Measurements from ENCODE around the gene BRAF. TPM values are rescaled to one million over a fixed set of nuclear protein-coding genes. Genes with fewer than 3 reads are reported as not detected.

Gene BRAF
- total RNA-seq, 1 donor from 2014 or later: 28.4 TPM

DNA sequence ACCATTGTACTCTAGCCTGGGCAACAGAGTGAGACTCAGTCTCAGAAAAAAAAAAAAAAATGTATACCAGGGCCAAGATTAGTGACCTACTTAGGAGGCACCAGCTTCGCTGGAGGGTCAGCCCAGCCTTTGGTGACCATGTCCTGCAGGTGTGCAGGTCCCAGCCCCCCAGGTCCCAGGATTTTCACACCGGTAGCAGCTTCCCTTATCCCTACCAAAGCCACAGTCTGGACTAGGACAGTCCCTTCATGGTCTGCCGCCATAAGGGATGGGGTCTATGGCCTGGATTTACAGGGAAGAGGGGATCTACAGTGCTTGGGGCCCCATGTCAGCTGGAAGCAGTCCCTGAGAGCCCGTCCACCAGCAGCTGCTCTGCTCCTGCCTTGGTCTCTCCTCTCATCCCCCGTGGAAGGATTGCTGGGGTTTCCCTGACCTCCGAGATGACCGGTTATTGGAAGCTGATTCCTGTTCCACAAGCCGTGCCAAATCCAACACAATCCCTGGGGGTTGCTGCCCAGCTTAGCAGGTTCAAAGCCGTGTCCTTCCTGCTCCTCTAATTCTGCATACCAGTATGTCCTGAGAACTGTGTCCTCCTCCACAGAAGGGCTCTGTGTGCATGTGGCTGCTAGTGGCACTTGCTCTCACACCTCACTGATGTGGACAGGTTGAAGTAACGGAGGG, 239.2 kb downstream of the BRAF start:
- Mint-ChIP-seq H3K36me3 (ENCODE audit: low read depth, unreplicated experiment) (peaks cover 28% of the 10 kb centered on the region), H3K4me1 (ENCODE audit: unreplicated experiment) (peaks cover 34% of the 10 kb centered on the region), H3K27ac (ENCODE audit: unreplicated experiment) (peak overlapping the region; percentile 57), H3K27me3 (ENCODE audit: unreplicated experiment) (peaks cover 6% of the 10 kb centered on the region), H3K9me3 (ENCODE audit: unreplicated experiment) (no peaks in the 10 kb centered on the region), H3K4me3 (ENCODE audit: unreplicated experiment) (no peak overlapping the region)
- DNase-seq (ENCODE audit: low spot score): no peak
- no peak for TF ChIP-seq CTCF (IDR thresholded peaks at IDR 0.05; ENCODE audit: unreplicated experiment)

GRCh38 chr7:140684066-140684950, 240.4 kb downstream of the BRAF start:
- peak overlapping the region; percentile 83 for H3K4me3 Mint-ChIP-seq (ENCODE audit: unreplicated experiment)
- H3K27me3 Mint-ChIP-seq (ENCODE audit: unreplicated experiment): peaks cover 6% of the 10 kb centered on the region
- peaks cover 32% of the 10 kb centered on the region for H3K36me3 Mint-ChIP-seq (ENCODE audit: low read depth, unreplicated experiment)
- DNase-seq (ENCODE audit: low spot score): no peak
- no peak for TF ChIP-seq CTCF (IDR thresholded peaks at IDR 0.05; ENCODE audit: unreplicated experiment)
- peak overlapping the region; percentile 100 for H3K27ac Mint-ChIP-seq (ENCODE audit: unreplicated experiment)
- no peaks in the 10 kb centered on the region for H3K9me3 Mint-ChIP-seq (ENCODE audit: unreplicated experiment)
- peaks cover 34% of the 10 kb centered on the region for H3K4me1 Mint-ChIP-seq (ENCODE audit: unreplicated experiment)

DNA sequence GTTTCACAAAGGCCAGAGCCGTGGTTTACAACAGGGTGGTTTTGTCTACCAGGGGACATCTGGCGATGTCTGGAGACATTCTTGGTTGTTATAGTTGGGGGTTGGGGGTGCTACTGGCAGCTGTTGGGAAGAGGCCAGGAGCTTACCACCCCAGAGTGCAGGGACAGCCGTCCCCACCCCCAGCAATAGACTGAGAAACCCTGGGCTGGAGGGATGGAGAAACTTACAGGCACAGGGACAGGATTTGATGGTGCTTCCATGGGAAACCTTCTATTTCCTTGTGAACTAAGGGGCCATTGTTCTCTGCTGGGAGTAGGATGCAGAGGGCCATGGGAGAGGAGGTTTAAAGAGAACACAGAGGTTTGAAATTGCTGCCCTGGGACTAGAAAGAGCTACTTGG, 241.1 kb downstream of the BRAF start:
- H3K4me1 Mint-ChIP-seq (ENCODE audit: unreplicated experiment): peaks cover 34% of the 10 kb centered on the region
- peaks cover 6% of the 10 kb centered on the region for H3K27me3 Mint-ChIP-seq (ENCODE audit: unreplicated experiment)
- H3K36me3 Mint-ChIP-seq (ENCODE audit: low read depth, unreplicated experiment): peaks cover 38% of the 10 kb centered on the region
- TF ChIP-seq CTCF (IDR thresholded peaks at IDR 0.05; ENCODE audit: unreplicated experiment): no peak
- H3K4me3 Mint-ChIP-seq (ENCODE audit: unreplicated experiment): peak overlapping the region; percentile 83
- peak; percentile 34 for DNase-seq (ENCODE audit: low spot score)
- H3K9me3 Mint-ChIP-seq (ENCODE audit: unreplicated experiment): no peaks in the 10 kb centered on the region
- H3K27ac Mint-ChIP-seq (ENCODE audit: unreplicated experiment): peak overlapping the region; percentile 100

- H3K27ac Mint-ChIP-seq (ENCODE audit: unreplicated experiment): no peak overlapping the region
- no peak overlapping the region for H3K4me3 Mint-ChIP-seq (ENCODE audit: unreplicated experiment)
- no peak for DNase-seq (ENCODE audit: low spot score)
- H3K4me1 Mint-ChIP-seq (ENCODE audit: unreplicated experiment): peaks cover 34% of the 10 kb centered on the region
- no peaks in the 10 kb centered on the region for H3K9me3 Mint-ChIP-seq (ENCODE audit: unreplicated experiment)
- TF ChIP-seq CTCF (IDR thresholded peaks at IDR 0.05; ENCODE audit: unreplicated experiment): no peak
- peaks cover 45% of the 10 kb centered on the region for H3K36me3 Mint-ChIP-seq (ENCODE audit: low read depth, unreplicated experiment)
- peaks cover 8% of the 10 kb centered on the region for H3K27me3 Mint-ChIP-seq (ENCODE audit: unreplicated experiment)
Measured at GRCh38 chr7:140681766-140682165, 243.0 kb downstream of the BRAF start.

DNA sequence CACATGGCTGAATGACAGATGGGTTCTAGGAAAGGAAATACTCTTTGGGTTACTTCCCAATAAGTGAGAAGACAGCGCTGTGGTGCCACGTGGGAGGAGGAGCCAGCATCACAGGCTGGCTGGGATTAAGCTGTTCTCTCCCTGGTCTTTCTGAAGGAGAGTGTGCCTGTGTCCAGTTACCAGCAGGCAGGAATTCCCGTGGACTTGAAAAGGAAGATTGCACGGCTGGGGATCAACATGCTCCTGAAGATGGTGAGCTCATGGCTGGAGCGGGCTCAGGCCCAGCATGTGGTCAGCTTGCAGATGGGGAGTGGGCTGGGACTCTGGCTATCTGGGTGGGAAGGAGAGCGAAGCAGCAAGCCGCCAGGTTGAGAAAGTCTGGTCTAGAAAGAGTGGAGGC, 243.8 kb downstream of the BRAF start:
- peaks cover 8% of the 10 kb centered on the region for H3K27me3 Mint-ChIP-seq (ENCODE audit: unreplicated experiment)
- DNase-seq (ENCODE audit: low spot score): no peak
- H3K36me3 Mint-ChIP-seq (ENCODE audit: low read depth, unreplicated experiment): peaks cover 49% of the 10 kb centered on the region
- H3K9me3 Mint-ChIP-seq (ENCODE audit: unreplicated experiment): no peaks in the 10 kb centered on the region
- peak overlapping the region; percentile 9 for H3K4me3 Mint-ChIP-seq (ENCODE audit: unreplicated experiment)
- no peak for TF ChIP-seq CTCF (IDR thresholded peaks at IDR 0.05; ENCODE audit: unreplicated experiment)
- H3K4me1 Mint-ChIP-seq (ENCODE audit: unreplicated experiment): peaks cover 38% of the 10 kb centered on the region
- peak overlapping the region; percentile 41 for H3K27ac Mint-ChIP-seq (ENCODE audit: unreplicated experiment)

Measured in endothelial cell (in vitro differentiated cells).